HCEC 1CT (cell line): ENCODE measurements around the gene GARNL3.

Experiments
- DNase-seq: peaks from one replicate; pipeline ENCODE4 v3.0.0-alpha.2; 2017

GARNL3 gene

DNA sequence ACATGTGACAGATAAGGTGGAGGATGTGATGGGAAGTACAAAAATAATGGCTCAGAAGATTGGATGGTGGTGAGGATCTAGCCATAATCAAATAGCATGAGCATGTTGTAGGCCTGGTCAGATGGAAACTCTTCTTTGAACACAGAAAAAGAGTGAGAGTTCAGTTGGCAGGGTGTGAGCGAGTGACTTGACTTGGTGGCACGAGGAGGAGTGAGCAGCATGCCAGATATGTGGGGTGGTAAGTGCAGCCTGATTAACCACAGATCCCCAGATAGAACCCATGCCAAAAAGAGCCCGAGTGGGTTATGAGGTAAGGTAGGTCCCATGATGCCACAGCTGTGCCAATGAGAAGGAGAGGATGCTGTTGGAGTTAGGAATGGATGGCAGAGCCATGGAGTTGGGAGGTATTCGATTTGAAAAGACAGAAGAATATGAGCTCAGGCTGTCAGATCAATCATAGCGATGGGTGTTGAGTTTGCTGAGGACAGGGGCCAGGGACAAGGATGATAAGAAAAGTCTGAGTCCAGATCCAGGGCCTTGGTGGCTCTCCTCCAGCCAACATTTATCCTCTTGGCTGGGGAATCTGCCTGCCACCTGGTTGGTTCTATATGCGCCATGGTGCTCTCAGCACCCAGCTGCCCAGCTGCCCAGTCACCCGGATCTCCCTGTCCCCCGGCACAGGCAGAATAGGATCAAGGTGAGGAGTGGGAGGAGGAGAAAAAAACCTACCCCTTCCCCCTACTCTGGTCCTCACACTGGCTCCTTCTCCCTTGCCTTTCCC, 16.5 kb downstream of the GARNL3 start:
- DNase-seq, result no peak

DNA sequence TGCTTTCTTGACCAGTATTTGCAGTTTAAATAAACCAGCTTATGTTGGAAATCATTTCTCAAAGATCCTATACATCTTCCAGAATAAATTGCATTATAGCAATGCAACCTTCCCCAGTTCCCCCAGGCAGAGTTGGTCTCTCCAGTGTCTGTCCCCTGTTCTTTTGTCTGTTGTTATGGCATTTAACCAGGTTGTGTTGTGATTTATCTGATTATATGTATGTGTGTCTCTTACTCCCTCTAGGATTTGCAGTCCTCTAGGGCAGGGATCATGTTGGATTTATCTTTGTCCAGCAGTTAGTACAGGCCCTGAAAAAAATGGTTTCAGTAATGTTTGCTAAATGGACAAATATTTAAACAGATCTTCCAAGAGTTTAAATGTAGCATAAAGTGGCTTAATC, 17.3 kb downstream of the GARNL3 start:
- DNase-seq, result no peak

DNA sequence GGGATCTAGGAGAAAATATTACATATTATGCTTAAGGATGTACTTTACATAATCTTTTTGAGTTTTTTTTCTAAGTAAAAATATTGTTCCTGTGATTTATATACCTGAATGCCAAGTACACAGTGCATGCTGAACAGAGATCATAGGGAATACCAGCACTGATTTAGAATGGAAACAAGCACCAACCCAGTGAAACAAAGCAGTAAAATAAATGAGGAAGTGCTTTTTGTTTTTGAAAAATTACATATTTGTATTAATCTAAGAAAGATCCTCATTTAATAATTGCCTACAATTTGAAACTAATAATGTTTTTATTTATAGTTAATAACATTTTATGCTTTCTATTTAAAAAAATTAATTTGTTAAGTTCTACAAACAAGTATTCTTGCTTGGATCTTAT, 18.0 kb downstream of the GARNL3 start:
- no peak for DNase-seq

DNA sequence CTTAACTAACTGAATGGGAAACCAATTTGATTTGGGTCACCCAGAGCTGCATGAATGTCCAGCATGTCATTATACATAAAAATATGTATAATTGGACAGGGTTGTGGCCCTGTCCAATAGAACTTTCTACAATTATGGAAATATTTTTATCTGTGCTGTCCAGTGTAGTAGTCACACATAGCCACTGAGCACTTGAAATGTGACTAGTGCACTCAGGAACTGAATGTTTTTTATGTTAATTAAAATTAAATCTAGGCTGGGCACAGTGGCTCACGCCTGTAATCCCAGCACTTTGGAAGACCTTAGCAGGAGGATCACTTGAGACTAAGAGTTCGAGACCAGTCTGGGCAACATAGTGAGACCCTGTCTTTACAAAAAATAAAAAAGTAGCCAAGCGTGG, 18.6 kb downstream of the GARNL3 start:
- no peak for DNase-seq

DNA sequence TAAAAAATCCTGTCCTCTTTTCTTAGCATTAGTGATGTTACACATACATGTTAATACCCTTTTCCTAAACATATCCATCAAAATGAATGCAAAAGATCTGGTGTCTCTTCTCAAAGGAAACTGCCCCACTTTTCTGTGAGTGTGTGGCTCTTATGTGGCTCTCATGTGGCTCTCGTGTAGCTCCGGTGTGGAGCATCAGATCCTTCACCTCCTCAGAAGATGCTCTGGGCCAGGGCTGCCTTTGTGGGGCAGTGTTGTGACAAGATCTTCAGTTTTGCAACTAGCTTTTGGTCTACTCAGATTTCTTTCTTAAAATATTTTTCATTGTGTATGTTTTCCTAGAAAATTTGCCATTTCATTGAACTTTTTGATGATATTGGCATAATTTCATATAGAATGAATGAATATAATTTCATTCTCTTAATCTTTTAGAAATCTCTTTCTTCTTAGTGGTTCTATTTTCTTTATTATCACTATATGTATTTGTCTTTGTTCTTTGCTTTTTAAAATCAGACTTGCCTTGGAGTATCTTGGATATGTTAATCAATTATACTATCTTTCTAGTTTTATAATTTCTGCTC, 19.4 kb downstream of the GARNL3 start:
- peak; percentile 37 for DNase-seq

DNA sequence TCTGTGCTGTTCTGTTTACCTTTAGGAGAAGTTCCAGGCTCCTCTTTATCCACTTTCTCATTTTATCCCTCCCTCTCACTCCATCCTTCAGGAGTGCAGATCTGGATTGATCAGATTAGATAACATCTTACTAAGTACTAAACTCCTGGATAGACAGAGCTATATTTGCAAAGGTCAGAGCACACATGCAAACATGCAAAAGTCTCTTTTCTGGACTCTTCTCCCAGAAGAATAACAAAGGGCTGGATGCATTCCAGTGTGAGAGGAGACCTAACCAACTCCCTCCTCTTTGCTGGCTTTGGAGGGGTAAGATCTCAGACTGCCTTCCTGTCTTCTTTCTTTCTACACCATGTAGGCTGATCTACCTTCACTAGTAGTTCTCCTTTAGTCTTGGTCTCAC, 21.4 kb downstream of the GARNL3 start:
- DNase-seq, result no peak

DNA sequence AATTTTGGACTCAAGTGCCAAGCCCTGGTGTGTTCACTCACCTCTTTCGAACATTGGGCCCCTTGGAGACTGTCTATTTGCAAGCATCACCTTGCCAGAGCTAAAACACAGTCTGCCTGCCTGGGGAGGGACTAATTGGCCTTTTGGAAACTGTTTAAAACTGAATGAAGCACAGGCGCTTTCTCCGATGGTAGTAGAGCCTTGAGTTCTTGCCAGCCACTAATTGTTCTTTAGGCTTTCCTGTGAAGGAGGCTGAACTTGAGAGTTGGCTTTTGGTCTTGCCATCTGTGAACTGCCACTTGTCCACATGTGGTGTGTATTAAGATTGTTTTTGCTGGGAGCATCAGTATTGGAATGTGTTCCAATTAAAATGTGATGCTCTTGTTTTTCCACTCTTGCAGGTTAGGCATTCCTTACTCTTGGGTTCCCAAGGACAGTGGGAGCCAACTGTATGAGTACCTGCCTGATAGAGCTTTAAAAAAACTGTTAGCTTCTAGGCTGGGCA, 26.0 kb downstream of the GARNL3 start:
- DNase-seq, result no peak

DNA sequence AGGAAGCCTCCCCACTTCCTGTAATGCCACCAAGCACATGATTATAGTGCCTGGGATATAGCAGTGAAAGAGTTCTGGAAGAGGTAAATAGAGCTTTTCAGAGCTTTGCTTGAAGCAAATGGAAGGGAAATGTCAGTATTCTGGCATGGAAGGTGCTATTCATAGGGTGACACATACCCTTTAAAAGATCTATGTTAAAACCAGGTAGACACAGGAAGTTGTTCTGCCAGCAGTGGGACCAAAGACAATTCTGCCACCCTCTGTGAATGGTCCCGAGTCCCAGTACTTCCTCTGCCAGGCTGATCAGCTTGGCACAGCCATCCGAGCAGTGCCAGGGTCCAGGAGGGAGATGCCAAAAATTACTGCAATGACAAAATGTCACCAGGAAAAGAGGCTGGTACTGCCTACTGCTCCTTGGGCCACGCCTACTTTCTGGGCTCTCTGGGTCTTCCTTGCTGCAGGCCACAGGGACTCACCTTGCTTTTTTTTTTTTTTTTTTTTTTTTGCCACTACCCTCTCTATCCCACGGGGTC, 26.7 kb downstream of the GARNL3 start:
- no peak for DNase-seq

DNA sequence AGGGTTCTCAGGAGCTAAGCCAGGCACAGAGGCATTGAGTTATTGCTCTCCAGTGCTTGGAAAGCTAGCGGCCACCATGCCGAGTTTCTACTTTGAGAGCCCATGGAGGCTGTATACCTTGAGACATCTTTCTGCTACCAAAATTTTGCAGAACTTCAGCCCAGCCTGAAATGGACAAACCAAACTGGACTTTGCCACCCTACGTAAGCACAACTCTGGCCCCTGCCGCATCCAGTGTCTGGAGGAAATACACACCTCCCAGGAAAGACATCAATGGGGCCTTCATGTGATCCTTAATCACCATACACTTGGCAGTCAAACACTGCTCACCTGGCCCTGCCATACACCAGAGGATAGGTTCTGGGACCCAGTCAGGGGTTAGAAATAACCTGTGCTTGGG, 27.8 kb downstream of the GARNL3 start:
- no peak for DNase-seq

DNA sequence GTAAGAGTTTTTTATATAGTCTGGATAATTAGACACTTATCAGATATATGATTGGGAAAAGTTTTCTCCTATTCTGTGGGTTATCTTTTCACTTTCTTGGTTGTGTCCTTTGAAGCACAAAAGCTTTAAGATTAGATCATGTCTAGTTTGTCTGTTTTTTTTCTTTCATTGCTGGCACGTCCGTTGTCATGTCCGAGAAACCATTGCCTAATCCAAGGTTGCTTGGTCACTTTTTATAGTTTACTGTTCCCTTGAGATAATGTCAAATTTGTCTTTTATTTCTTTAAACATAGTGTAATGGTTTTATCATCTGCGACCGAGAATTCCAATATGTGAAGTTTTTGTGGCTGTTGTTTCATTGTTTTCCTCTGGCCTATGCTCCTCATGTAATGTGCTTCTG, 28.8 kb downstream of the GARNL3 start:
- DNase-seq, result no peak

DNA sequence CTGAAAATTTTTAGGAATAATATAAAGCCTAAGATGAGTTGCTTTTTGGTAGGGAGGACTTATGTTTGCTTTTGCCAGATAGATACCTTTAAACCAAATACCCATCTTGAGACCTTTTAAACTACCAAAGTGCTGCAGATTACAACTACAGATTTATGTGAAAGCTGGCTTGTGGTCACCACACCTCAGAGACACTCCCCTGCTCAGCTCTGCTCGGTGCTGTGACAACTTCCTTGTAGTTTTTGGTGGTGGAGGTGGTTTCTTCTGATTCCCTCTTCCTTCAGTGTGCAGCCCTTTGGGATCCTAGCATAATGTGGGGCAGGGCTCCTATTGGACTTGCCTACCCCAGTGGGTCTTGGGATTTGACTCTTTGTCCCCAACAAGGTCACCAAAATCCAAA, 29.2 kb downstream of the GARNL3 start:
- DNase-seq, result no peak

DNA sequence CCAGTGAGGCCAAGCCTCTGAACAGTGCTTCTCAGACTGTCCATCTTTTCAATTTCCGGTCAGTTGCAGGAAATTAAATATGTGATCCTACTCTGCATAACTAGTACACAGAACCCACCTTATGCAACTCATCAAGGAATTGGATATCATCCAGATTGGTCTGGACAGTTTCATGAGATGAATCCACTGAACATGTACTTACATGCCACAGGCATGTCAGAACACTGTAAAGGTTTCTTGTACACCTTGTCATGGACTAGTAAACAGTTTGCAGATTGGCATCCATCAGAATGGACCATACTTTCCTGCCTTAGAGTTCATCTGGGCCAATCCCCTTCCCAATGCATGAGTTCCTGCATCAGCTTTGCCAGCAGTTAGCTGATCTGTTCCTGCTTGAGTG, 30.4 kb downstream of the GARNL3 start:
- no peak for DNase-seq

DNA sequence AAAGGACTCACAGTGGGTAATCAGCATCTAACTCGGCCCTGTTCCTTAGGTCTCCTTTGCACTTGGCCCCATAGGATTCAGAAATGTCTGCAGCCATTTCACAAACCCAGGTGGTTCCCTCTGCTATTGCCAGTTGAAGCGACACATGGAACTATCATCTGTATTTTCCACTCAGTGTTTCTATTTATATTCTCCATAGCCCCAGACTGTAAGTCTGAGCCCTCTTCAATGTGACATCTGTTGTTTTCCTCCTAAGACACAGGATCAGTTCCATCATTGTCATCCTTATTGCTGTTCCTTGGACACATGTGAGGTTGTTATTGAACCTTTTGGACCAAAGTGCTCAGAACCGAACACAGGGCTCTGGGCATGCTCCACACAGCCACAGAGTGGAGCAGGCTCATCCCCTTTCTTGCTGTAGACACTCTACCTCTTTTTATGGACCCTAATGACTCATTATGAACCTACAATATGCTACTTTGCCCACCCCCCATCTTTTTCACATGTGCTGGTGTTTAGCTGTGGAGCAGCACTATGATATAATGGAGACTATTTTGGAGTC, 36.4 kb downstream of the GARNL3 start:
- no peak for DNase-seq

DNA sequence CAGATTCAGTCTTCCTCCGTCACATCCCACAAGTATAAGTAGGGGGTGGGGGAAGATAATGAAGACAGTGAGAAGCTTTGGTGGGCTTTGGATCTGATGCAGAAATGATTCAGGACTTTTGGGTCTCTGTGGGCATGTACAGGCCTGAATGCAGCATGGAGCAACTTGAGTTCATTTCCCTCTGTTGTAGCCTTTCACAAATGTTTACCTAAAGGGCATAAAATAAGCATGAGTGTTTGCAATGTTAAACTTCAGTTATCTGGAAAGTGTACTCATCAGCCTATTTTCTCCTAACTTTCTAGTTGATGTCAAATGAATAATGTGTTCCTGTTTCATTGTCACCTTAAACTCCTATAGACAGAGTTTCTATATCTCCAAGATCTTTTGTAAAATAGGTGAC, 39.3 kb downstream of the GARNL3 start:
- DNase-seq, result no peak

DNA sequence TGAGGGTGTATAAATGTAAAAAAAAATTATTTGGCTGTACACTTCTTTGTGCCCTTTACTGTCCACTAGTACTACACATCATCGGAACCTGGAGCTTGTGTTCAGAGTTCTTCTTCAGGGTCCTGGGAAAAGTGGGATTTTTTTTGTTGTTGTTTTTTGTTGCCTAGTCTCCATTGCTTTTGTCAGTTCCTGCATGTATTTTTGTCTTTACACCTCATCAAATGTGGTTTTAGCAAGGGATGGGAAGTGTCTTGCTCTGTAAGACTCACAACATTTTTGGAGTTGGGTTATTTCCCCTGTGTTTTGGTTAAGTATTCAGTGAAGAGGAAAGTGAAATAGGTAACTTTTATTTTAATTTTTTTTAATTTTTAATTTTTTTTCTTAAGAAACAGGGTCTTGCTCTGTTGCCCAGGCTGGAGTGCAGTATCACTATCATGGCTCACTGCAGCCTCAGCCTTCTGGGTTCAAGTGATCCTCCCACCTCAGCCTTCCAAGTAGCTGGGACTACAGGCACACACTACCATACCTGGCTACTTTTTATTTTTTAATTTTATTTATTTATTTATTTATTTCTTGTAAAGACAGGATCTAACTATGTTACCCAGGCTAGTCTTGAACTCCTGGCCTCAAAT, 40.7 kb downstream of the GARNL3 start:
- DNase-seq, result no peak

DNA sequence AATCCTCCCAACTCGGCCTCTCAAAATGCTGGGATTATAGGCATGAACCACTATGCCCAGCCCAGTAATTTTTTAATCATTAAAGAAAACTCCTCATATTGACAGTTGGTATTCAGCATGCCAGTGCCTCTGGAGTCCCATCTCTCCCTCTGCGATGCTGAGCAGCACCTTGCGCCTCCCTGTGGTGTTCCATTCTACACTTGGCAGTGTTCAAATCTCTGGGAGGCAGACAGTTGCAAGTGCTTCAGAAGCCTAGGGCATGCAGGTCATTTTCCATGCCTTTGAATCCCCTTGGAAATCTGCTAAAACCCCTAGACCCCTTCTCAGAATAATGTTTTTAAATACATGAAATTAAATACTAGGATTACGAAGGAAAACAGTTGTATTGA, 41.3 kb downstream of the GARNL3 start:
- no peak for DNase-seq

DNA sequence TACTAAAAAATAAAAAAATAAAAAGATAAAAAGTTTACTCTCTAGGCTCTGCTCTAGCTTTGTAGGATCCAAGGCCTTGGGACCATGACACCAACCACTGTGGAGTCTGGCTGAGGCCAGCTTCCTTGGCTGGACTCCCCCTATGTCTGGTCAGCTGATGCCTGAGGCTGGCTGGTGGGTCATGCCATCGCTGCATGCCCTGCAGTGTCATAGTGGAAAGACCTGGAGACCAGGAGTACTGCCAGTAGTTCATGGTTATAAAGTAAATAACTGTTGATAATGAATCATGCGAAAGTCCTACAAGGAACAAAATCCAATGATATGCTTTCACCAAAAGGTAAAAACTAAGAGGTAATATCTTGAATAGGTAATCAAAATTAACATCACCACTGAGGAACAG, 43.2 kb downstream of the GARNL3 start:
- DNase-seq, result no peak

DNA sequence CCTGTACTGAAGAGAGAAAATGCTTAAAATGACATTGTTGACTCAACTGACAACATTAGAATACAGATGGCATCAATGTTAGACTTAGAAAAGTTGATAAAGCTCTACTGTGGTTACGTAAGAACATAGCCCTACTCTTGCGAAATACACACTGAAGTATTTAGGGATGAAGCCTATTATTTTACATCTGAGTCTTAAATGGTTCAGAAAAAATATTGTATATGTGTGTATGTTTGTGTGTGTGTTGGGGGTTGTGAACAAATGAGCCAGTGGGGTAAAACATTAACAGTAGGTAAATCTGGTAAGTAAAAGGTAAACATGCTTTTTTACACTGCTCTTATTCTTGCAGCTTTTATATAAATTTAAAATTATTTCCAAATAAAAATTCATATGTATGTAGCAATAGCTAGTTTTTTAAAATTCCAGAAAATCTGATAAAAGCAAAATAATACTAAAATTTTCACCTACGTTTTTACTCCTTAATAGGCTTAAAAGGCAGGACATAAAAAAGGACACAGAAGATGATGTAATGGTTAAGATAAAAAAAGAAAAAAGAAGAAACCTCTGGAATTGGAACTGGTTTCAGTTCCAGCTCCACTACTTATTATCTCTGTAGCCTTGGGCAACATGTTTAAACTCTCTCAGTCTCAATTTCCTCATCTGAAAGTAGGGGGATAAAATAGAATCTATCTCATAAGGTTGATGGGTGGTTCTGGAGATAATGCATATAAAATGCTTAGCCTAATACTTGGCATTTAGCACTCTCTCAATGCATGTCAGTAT, 44.3 kb downstream of the GARNL3 start:
- DNase-seq, result peak; percentile 44

DNA sequence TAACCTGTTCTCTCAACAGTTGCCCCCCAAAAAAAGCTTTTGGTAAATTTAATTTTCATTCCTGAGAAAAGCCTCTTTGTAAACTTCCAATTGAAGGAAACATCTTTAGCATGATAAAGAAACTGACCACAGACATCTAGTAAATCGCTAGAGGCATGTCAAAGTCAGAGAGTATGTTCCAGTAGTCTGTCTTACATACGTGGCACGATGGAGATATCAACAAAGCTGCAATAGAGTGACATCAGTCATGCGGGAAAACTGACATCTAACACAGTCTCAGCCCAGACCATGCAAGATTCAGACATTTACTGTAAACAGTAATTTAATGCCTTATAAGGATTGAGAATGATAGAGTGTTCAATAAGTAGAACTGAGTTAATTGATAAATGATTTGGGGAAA, 45.1 kb downstream of the GARNL3 start:
- no peak for DNase-seq

DNA sequence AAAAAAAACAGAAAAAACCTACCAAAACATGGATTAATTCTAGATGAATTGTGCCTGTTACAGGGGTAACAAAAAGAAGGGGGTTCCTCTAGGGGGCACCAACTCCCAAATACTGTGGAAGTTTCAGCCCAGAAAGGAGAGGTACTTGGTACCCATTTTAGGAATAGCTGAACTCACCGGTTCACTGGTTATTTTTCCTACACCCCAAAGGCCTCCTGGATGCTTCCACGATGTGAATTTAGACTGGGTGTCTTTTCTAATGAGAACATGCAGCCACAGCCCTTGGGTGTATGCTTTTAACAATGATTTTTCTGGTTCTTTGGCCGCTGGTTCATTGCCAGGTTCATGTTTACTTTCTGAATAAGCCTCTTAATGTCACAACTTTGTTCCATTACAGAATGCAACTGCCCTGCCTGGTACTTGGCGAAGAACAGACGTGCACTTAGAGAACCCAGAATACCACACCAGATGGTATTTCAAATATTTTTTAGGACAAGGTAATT, 46.7 kb downstream of the GARNL3 start:
- peak; percentile 56 for DNase-seq

DNA sequence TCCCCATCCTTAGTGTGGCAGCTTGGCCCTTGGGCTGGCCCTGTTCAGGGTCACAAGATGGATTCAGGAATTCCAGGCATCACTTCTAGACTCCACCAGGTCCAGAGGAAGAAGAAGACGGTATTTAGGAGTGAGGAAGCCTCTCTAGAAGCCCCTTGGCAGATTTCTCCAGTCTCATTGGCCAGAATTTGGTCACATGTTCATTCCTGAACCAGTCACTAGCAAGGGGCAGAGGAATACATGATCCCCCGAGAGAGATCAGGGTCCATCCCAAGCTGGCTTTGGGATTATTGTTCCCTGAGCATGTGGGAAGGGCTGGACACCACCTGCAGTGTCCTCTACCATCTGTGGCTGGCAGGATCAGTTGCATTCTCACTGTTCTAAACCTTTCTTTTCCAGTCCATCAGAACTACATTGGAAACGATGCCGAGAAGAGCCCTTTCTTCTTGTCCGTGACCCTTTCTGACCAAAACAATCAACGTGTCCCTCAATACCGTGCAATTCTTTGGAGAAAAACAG, 48.5 kb downstream of the GARNL3 start:
- no peak for DNase-seq

DNA sequence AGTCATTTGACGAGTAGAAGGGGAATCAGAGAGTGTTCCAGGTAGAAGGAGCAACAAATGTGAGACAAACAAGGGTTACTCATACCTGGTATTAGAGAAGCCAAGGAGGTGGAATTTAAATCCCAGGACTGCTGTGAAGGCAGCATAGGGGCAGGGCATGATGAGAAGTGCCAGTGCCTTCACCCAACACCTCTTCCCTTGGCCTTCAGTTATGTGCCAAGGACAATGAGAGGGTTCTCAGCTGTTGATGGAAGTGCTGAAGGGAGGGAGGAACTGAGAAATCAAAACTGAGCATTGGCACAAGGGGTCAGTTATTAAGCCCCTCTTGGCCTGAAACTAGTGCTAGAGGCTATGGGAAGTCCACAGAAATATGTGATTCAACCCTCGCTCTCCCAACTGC, 50.3 kb downstream of the GARNL3 start:
- no peak for DNase-seq
